WTC11 (cell line): ENCODE measurements around the gene CERS3. TPM values are rescaled to one million over a fixed set of nuclear protein-coding genes. Genes with fewer than 3 reads are reported as not detected.

Source experiments
- ATAC-seq: fragments of 200-7000 bp; cut with Tn5 transposase; 2 replicates; pipeline ENCODE4 v1.10.0; 2021; ENCODE audit warnings: mild to moderate bottlenecking, moderate library complexity
- CTCF ChIA-PET: fragments of 300-600 bp; sonication (Branson Sonifier 250); formaldehyde crosslinking; loops from one replicate; lab custom pipeline; 2021; ENCODE audit warnings: antibody characterized with exemption; lab: Charles Lee
- POLR2A ChIA-PET: fragments of 350-600 bp; sonication (Branson Sonifier 250); formaldehyde crosslinking; loops from one replicate; lab custom pipeline; 2021; ENCODE audit warnings: antibody characterized with exemption; lab: Charles Lee
- DNase-seq: peaks from one replicate; pipeline ENCODE4 v3.0.0; 2021; ENCODE audit warnings: low spot score
- H3K27ac Mint-ChIP-seq: 2 replicates; pipeline ENCODE4 v1.8.0; 2021; ENCODE audit warnings: mixed read lengths
- H3K27me3 Mint-ChIP-seq: 2 replicates; pipeline ENCODE4 v1.8.0; 2021; ENCODE audit warnings: low read depth, mild to moderate bottlenecking, moderate library complexity, mixed read lengths
- H3K36me3 Mint-ChIP-seq: 2 replicates; pipeline ENCODE4 v1.8.0; 2021; ENCODE audit warnings: mixed read lengths
- H3K4me1 Mint-ChIP-seq: 2 replicates; pipeline ENCODE4 v1.8.0; 2022; ENCODE audit warnings: mixed read lengths
- H3K4me3 Mint-ChIP-seq: 2 replicates; pipeline ENCODE4 v1.8.0; 2021; ENCODE audit warnings: mild to moderate bottlenecking, moderate library complexity, mixed read lengths
- H3K9me3 Mint-ChIP-seq: 2 replicates; pipeline ENCODE4 v1.8.0; 2021; ENCODE audit warnings: mixed read lengths
- AR ChIP-seq: fragments of 250-450 bp; sonication (Bioruptor Pico); IDR thresholded peaks from 2 replicates; pipeline ENCODE4 v1.9.0; 2021; ENCODE audit warnings: mild to moderate bottlenecking
- ARID4B ChIP-seq: sonication (generic); formaldehyde crosslinking; IDR thresholded peaks from 2 replicates; pipeline ENCODE4 v1.8.0; 2023; ENCODE audit warnings: missing genetic modification reagents, mild to moderate bottlenecking, borderline replicate concordance
- ATF3 ChIP-seq: sonication (generic); formaldehyde crosslinking; conservative IDR thresholded peaks from 2 replicates; pipeline ENCODE4 v1.8.1; 2022; ENCODE audit warnings: mild to moderate bottlenecking, missing genetic modification reagents
- EMX1 ChIP-seq: fragments of 250-450 bp; sonication (Bioruptor Pico); IDR thresholded peaks from 2 replicates; pipeline ENCODE4 v1.8.0; 2021; ENCODE audit warnings: mild to moderate bottlenecking
- ESRRA ChIP-seq: sonication (generic); formaldehyde crosslinking; IDR thresholded peaks from 2 replicates; pipeline ENCODE4 v1.8.1; 2022; ENCODE audit warnings: mild to moderate bottlenecking, missing genetic modification reagents, borderline replicate concordance
- ETV6 ChIP-seq: sonication (generic); formaldehyde crosslinking; IDR thresholded peaks from 2 replicates; pipeline ENCODE4 v1.8.1; 2022; ENCODE audit warnings: mild to moderate bottlenecking, missing genetic modification reagents
- FOXK1 ChIP-seq: sonication (generic); formaldehyde crosslinking; IDR thresholded peaks from 2 replicates; pipeline ENCODE4 v1.8.0; 2022; ENCODE audit warnings: mild to moderate bottlenecking, moderate library complexity, missing genetic modification reagents
- GABPB1 ChIP-seq: sonication (generic); formaldehyde crosslinking; IDR thresholded peaks from 2 replicates; pipeline ENCODE4 v1.8.1; 2023; ENCODE audit warnings: mild to moderate bottlenecking, missing genetic modification reagents
- HMGA2 ChIP-seq: fragments of 250-450 bp; sonication (Bioruptor Pico); IDR thresholded peaks from 2 replicates; pipeline ENCODE4 v1.4.0; 2021; ENCODE audit warnings: mild to moderate bottlenecking, moderate library complexity
- JUN ChIP-seq: sonication (generic); formaldehyde crosslinking; IDR thresholded peaks from 2 replicates; pipeline ENCODE4 v1.8.0; 2023; ENCODE audit warnings: mild to moderate bottlenecking, missing genetic modification reagents
- NR1H2 ChIP-seq: sonication (generic); formaldehyde crosslinking; IDR thresholded peaks from 2 replicates; pipeline ENCODE4 v1.9.0; 2021; ENCODE audit warnings: mild to moderate bottlenecking, moderate library complexity, missing genetic modification reagents
- PRRX2 ChIP-seq: fragments of 250-450 bp; sonication (Bioruptor Pico); IDR thresholded peaks from 2 replicates; pipeline ENCODE4 v1.8.0; 2021; ENCODE audit warnings: mild to moderate bottlenecking
- SMAD4 ChIP-seq: sonication (generic); formaldehyde crosslinking; IDR thresholded peaks from 2 replicates; pipeline ENCODE4 v1.8.0; 2022; ENCODE audit warnings: mild to moderate bottlenecking, missing genetic modification reagents
- SOX15 ChIP-seq: fragments of 250-450 bp; sonication (Bioruptor Pico); IDR thresholded peaks from 2 replicates; pipeline ENCODE4 v1.9.0; 2021; ENCODE audit warnings: mild to moderate bottlenecking
- STAT6 ChIP-seq: sonication (generic); formaldehyde crosslinking; conservative IDR thresholded peaks from 2 replicates; pipeline ENCODE4 v1.8.1; 2023; ENCODE audit warnings: mild to moderate bottlenecking, low read depth, missing genetic modification reagents, moderate library complexity
- TEAD4 ChIP-seq: sonication (generic); formaldehyde crosslinking; IDR thresholded peaks from 2 replicates; pipeline ENCODE4 v1.8.0; 2022; ENCODE audit warnings: mild to moderate bottlenecking, missing genetic modification reagents
- TP53 ChIP-seq: sonication (generic); formaldehyde crosslinking; IDR thresholded peaks from 2 replicates; pipeline ENCODE4 v1.8.1; 2023; ENCODE audit warnings: mild to moderate bottlenecking, missing genetic modification reagents
- ZMAT4 ChIP-seq: fragments of 250-450 bp; sonication (Bioruptor Pico); IDR thresholded peaks from 2 replicates; pipeline ENCODE4 v1.9.0; 2021; ENCODE audit warnings: mild to moderate bottlenecking
- ZNF121 ChIP-seq: sonication (generic); formaldehyde crosslinking; IDR thresholded peaks from 2 replicates; pipeline ENCODE4 v1.8.0; 2023; ENCODE audit warnings: missing genetic modification reagents
- ZNF263 ChIP-seq: sonication (generic); formaldehyde crosslinking; IDR thresholded peaks from 2 replicates; pipeline ENCODE4 v1.8.1; 2022; ENCODE audit warnings: low read depth, mild to moderate bottlenecking, moderate library complexity, missing genetic modification reagents
- total RNA-seq: library from RNA; stranded (reverse); gene quantifications from 3 replicates; pipeline ENCODE4 v1.2.3, GENCODE V29; 2021

CERS3 gene
- total RNA-seq, 1 experiment from 2014 or later: 0.74 TPM

- no peak for TF ChIP-seq ARID4B (CRISPR knock-in tag)
- TF ChIP-seq JUN (CRISPR knock-in tag): no peak
- no peak for TF ChIP-seq GABPB1 (CRISPR knock-in tag)
- TF ChIP-seq TEAD4 (CRISPR knock-in tag): no peak
These were observed 13.5 kb upstream of the CERS3 start (continued) for GRCh38 chr15:100542290-100542689.

GRCh38 chr15:100537331-100537730 is 8.6 kb upstream of the CERS3 start:
- ChIA-PET CTCF (no interaction called here), POLR2A (no interaction called here)
- H3K4me3 Mint-ChIP-seq: no peak overlapping the region
- H3K27me3 Mint-ChIP-seq: peaks cover 5% of the 10 kb centered on the region; the same call in 1 of the 2 replicates
- H3K36me3 Mint-ChIP-seq: peaks cover 20% of the 10 kb centered on the region
- DNase-seq (no peak), ATAC-seq (no peak)
- no peaks in the 10 kb centered on the region for H3K4me1 Mint-ChIP-seq
- peaks cover 34% of the 10 kb centered on the region for H3K9me3 Mint-ChIP-seq
- no peak overlapping the region for H3K27ac Mint-ChIP-seq
- no peak for TF ChIP-seq PRRX2 (CRISPR knock-in tag)
- TF ChIP-seq NR1H2: no peak
- no peak for TF ChIP-seq FOXK1 (CRISPR knock-in tag)
- no peak for TF ChIP-seq ARID4B (CRISPR knock-in tag)
- no peak for TF ChIP-seq HMGA2 (CRISPR knock-in tag)
- no peak for TF ChIP-seq AR (CRISPR knock-in tag)
- TF ChIP-seq TP53 (CRISPR knock-in tag): no peak
- TF ChIP-seq EMX1: no peak
- TF ChIP-seq STAT6 (CRISPR knock-in tag): no peak
- TF ChIP-seq ATF3 (CRISPR knock-in tag): no peak
- TF ChIP-seq SMAD4 (CRISPR knock-in tag): no peak
- TF ChIP-seq ETV6 (CRISPR knock-in tag): no peak
- no peak for TF ChIP-seq ZNF121 (CRISPR knock-in tag)
- TF ChIP-seq ZNF263: no peak
- TF ChIP-seq ESRRA: no peak
- TF ChIP-seq SOX15 (CRISPR knock-in tag): no peak
- no peak for TF ChIP-seq ZMAT4 (CRISPR knock-in tag)
